Lower leg skin (tissue), 3 donors: ENCODE data around the gene NHLH1.

Source experiments
- CTCF ChIP-seq, 3 donors: fragments of 450-650 bp; IDR thresholded peaks; one replicate each; pipeline ENCODE4 v1.5.1; 2016; ENCODE audit warnings: antibody characterized with exemption in 3 of 3, mild to moderate bottlenecking in 3 of 3, moderate library complexity in 2 of 3
- POLR2A ChIP-seq, 2 donors: fragments of 450-650 bp; IDR thresholded peaks; one replicate each; pipeline ENCODE4 v1.6.1; 2016 to 2017; ENCODE audit warnings: antibody characterized with exemption in 2 of 2, mild to moderate bottlenecking in 1 of 2, moderate library complexity in 1 of 2

- TF ChIP-seq CTCF (IDR thresholded peaks at IDR 0.05) (no peak), POLR2A (IDR thresholded peaks at IDR 0.05) (no peak)
Observed at GRCh38 chr1:160398823-160399222, 32.0 kb downstream of the NHLH1 start.
